Fibroblast of lung (primary cell): ENCODE data around the gene SLC2A4RG. TPM values are rescaled to one million over a fixed set of nuclear protein-coding genes. Genes with fewer than 3 reads are reported as not detected.

Source experiments
- DNase-seq, 2 donors: peaks; one replicate each; pipeline versions ENCODE4 v3.0.0 to v3.0.0-alpha.2; 2010; ENCODE audit warnings: low read depth in 2 of 2
- H2AFZ ChIP-seq: 2 replicates; pipeline ENCODE4 v1.5.1; 2012; ENCODE audit warnings: low read length, control low read depth, inconsistent platforms
- H3K27ac ChIP-seq: 2 replicates; pipeline ENCODE4 v1.5.1; 2011; ENCODE audit warnings: low read length, control low read depth; ENCODE audit not compliant: insufficient read depth
- H3K27me3 ChIP-seq: 2 replicates; pipeline ENCODE4 v1.5.1; 2011; ENCODE audit warnings: mild to moderate bottlenecking, low read length; ENCODE audit not compliant: control insufficient read depth, insufficient read depth
- H3K36me3 ChIP-seq: 2 replicates; pipeline ENCODE4 v1.5.1; 2011; ENCODE audit warnings: low read length; ENCODE audit not compliant: control insufficient read depth, insufficient read depth
- H3K4me1 ChIP-seq: 2 replicates; pipeline ENCODE4 v1.5.1; 2011; ENCODE audit warnings: low read length; ENCODE audit not compliant: control insufficient read depth, insufficient read depth; ENCODE audit errors: extremely low read depth
- H3K4me2 ChIP-seq: 2 replicates; pipeline ENCODE4 v1.5.1; 2011; ENCODE audit warnings: low read length, control low read depth; ENCODE audit not compliant: insufficient read depth; ENCODE audit errors: extremely low read depth
- H3K4me3 ChIP-seq, 4 experiments: fragments of 200-600 bp in 1 of 4; sonication (generic) in 1 of 4; replicated peaks in 1 of 4; 2 replicates each; pipeline ENCODE4 v1.5.1; 2011 to 2016; ENCODE audit warnings: low read length in 4 of 4, low read depth in 3 of 4, mild to moderate bottlenecking in 3 of 4, control low read depth in 2 of 4, inconsistent platforms in 1 of 4, mixed read lengths in 1 of 4; ENCODE audit not compliant: insufficient read depth in 1 of 4; ENCODE audit errors: control extremely low read depth in 1 of 4
- H3K79me2 ChIP-seq: 2 replicates; pipeline ENCODE4 v1.5.1; 2012; ENCODE audit warnings: mild to moderate bottlenecking, low read length, inconsistent platforms; ENCODE audit not compliant: control insufficient read depth, insufficient read depth
- H3K9ac ChIP-seq: 2 replicates; pipeline ENCODE4 v1.5.1; 2011; ENCODE audit warnings: mild to moderate bottlenecking, low read length, control low read depth; ENCODE audit not compliant: insufficient read depth
- H3K9me3 ChIP-seq: 2 replicates; pipeline ENCODE4 v1.5.1; 2012; ENCODE audit warnings: low read depth, low read length; ENCODE audit not compliant: control insufficient read depth, insufficient read depth
- H4K20me1 ChIP-seq: 2 replicates; pipeline ENCODE4 v1.5.1; 2011; ENCODE audit warnings: low read length; ENCODE audit not compliant: control insufficient read depth, insufficient read depth; ENCODE audit errors: extremely low read depth
- CTCF ChIP-seq, 2 donors: IDR thresholded peaks in 1 of 2; conservative IDR thresholded peaks in 1 of 2; 1 replicate in 1 of 2; 2 replicates in 1 of 2; pipeline ENCODE4 v1.5.1; 2011 to 2012; ENCODE audit warnings: low read length in 2 of 2, control low read depth in 1 of 2, inconsistent platforms in 1 of 2, low read depth in 1 of 2, mild to moderate bottlenecking in 1 of 2
- EZH2 ChIP-seq: IDR thresholded peaks from 2 replicates; pipeline ENCODE4 v1.5.1; 2012; ENCODE audit warnings: low read length, control low read depth, mild to moderate bottlenecking; ENCODE audit errors: missing control alignments
- polyA plus RNA-seq, 2 donors: library from polyadenylated mRNA; depleted of rRNA in 1 of 2; stranded (reverse) in 1 of 2; unstranded in 1 of 2; fragments of >200 nt; gene quantifications; 2 replicates each; pipeline ENCODE4 v1.2.1, GENCODE V29; 2011 to 2012; ENCODE audit warnings: missing spikeins in 1 of 2
- total RNA-seq: library from RNA; depleted of rRNA; stranded (reverse); fragments of >200 nt; gene quantifications from 2 replicates; pipeline ENCODE4 v1.2.1, GENCODE V29; 2014

The SLC2A4RG gene
- total and polyA plus RNA-seq, 2 donors (not counting 1 experiment from before 2014, with no cell fraction given) = 17.5 to 30.6 TPM

GRCh38 chr20:63743210-63743970 is 3.8 kb downstream of the SLC2A4RG start:
- Histone ChIP-seq H3K79me2 (peaks cover 4% of the 10 kb centered on the region), H3K9me3 (no peaks in the 10 kb centered on the region), H4K20me1 (no peaks in the 10 kb centered on the region), H3K36me3 (peaks cover 17% of the 10 kb centered on the region), H3K4me3 (no peak overlapping the region), H3K4me1 (peaks cover 8% of the 10 kb centered on the region), H3K4me2 (no peak overlapping the region), H3K27me3 (no peaks in the 10 kb centered on the region), H3K9ac (no peak overlapping the region), H3K27ac (no peak overlapping the region), H2AFZ (no peak overlapping the region)
- no peak for DNase-seq
- TF ChIP-seq CTCF (conservative IDR thresholded peaks at IDR 0.05 in 1 of 2, IDR thresholded peaks at IDR 0.05 in 1 of 2; ENCODE audit: low read depth in 1 of 2, low read length in 2 of 2) (no peak), EZH2 (no peak)

- Histone ChIP-seq H3K4me1 (peaks cover 7% of the 10 kb centered on the region), H3K4me3 (no peak overlapping the region), H3K4me2 (no peak overlapping the region), H3K27ac (no peak overlapping the region), H4K20me1 (no peaks in the 10 kb centered on the region), H2AFZ (no peak overlapping the region), H3K27me3 (no peaks in the 10 kb centered on the region), H3K36me3 (peaks cover 17% of the 10 kb centered on the region), H3K79me2 (peaks cover 4% of the 10 kb centered on the region), H3K9me3 (no peaks in the 10 kb centered on the region), H3K9ac (no peak overlapping the region)
- no peak for TF ChIP-seq EZH2
- no peak for TF ChIP-seq CTCF (conservative IDR thresholded peaks at IDR 0.05 in 1 of 2, IDR thresholded peaks at IDR 0.05 in 1 of 2; ENCODE audit: low read depth in 1 of 2, low read length in 2 of 2)
- DNase-seq = no peak
Measured at GRCh38 chr20:63744158-63744557, 4.6 kb downstream of the SLC2A4RG start.

DNA sequence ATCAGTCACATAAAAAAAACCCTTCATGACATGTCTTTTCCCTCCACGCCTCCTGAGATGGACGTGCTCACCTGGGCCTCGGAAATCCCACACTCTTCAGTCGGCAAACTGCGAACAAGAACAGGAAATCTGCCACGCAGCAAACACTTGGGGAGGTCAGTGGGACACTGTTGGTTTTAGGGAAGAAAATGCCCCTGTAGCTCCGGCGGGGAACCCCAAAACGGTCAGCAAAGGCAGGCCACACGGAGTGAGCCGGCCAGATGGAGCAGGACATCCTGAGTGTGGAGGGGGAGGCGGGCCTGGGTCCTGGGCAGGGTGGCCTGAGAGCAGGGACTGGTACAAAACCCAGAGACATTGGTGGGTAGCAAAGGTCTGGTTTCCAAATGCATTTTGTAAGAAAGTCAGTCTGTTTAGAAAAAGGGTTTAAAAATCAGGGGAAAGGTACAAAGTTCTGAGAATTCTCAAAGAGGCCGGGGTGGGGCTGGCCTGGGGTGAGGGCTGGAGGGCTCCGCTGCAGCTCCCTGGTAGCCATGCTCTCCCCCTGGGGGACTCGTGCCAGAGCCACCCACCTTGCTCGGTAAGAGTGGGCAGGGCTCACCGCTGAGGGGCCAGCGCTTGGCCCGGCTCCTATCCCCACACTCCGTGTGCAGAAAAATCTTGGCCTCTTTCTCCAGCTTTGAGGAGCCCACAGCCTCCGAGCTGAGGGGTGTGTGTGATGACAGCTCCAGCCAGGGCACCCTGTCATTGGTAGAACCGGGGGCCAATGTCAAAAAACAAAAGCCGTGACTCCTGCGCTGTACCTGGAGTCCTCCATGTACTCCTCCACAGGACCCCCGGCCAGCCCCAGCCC is 5.2 kb downstream of the SLC2A4RG start:
- H2AFZ ChIP-seq = no peak overlapping the region
- H3K9me3 ChIP-seq = no peaks in the 10 kb centered on the region
- no peaks in the 10 kb centered on the region for H4K20me1 ChIP-seq
- no peak overlapping the region for H3K9ac ChIP-seq
- no peak for DNase-seq
- peaks cover 17% of the 10 kb centered on the region for H3K36me3 ChIP-seq
- H3K4me1 ChIP-seq = peaks cover 6% of the 10 kb centered on the region
- H3K27ac ChIP-seq = no peak overlapping the region
- peaks cover 4% of the 10 kb centered on the region for H3K79me2 ChIP-seq
- no peak overlapping the region for H3K4me3 ChIP-seq
- H3K4me2 ChIP-seq = no peak overlapping the region
- no peak for TF ChIP-seq EZH2
- no peak for TF ChIP-seq CTCF (conservative IDR thresholded peaks at IDR 0.05 in 1 of 2, IDR thresholded peaks at IDR 0.05 in 1 of 2; ENCODE audit: low read depth in 1 of 2, low read length in 2 of 2)
- no peaks in the 10 kb centered on the region for H3K27me3 ChIP-seq
